ENCODE data around the gene RCSD1.
"Not testable (repeated sequence)": the region's sequence is repeated elsewhere in the genome, so short reads cannot be mapped to it uniquely, and the experiment has no call there.

RCSD1 gene

GRCh38 chr1:167734227-167734626, 104.2 kb downstream of the RCSD1 start:
- Histone ChIP-seq H3K27me3 (replicated peaks; ENCODE audit: control insufficient read depth, insufficient read depth, low read length, poor library complexity, severe bottlenecking) (no peaks in the 10 kb centered on the region), H3K4me1 (ENCODE audit: control insufficient read depth, insufficient read depth, low read length, poor library complexity, severe bottlenecking) (no peaks in the 10 kb centered on the region), H3K4me3 (ENCODE audit: insufficient read depth, low read depth, low read length, poor library complexity, severe bottlenecking) (no peak overlapping the region), H3K27ac (ENCODE audit: insufficient read depth, low read length, poor library complexity, severe bottlenecking) (no peak overlapping the region), H3K36me3 (ENCODE audit: control insufficient read depth, insufficient read depth, low read length) (no peaks in the 10 kb centered on the region), H3K9me3 (ENCODE audit: control insufficient read depth, low read length) (no peaks in the 10 kb centered on the region)
- no peak for DNase-seq

GRCh38 chr1:167734841-167735240, 104.8 kb downstream of the RCSD1 start:
- H3K36me3 ChIP-seq (ENCODE audit: control insufficient read depth, insufficient read depth, low read length), result no peaks in the 10 kb centered on the region
- DNase-seq, result no peak

GRCh38 chr1:167737169-167737568, 107.1 kb downstream of the RCSD1 start:
- Histone ChIP-seq H3K9me3 (ENCODE audit: control insufficient read depth, low read length) (no peaks in the 10 kb centered on the region), H3K4me3 (ENCODE audit: insufficient read depth, low read depth, low read length, poor library complexity, severe bottlenecking) (no peak overlapping the region), H3K27ac (ENCODE audit: insufficient read depth, low read length, poor library complexity, severe bottlenecking) (no peak overlapping the region), H3K4me1 (ENCODE audit: control insufficient read depth, insufficient read depth, low read length, poor library complexity, severe bottlenecking) (no peaks in the 10 kb centered on the region), H3K36me3 (ENCODE audit: control insufficient read depth, insufficient read depth, low read length) (no peaks in the 10 kb centered on the region), H3K27me3 (replicated peaks; ENCODE audit: control insufficient read depth, insufficient read depth, low read length, poor library complexity, severe bottlenecking) (no peaks in the 10 kb centered on the region)
- DNase-seq, result no peak

More at GRCh38 chr1:167734841-167735240, 104.8 kb downstream of the RCSD1 start:
- Histone ChIP-seq H3K27me3 (replicated peaks; ENCODE audit: control insufficient read depth, insufficient read depth, low read length, poor library complexity, severe bottlenecking) (no peaks in the 10 kb centered on the region), H3K4me3 (ENCODE audit: insufficient read depth, low read depth, low read length, poor library complexity, severe bottlenecking) (no peak overlapping the region), H3K4me1 (ENCODE audit: control insufficient read depth, insufficient read depth, low read length, poor library complexity, severe bottlenecking) (no peaks in the 10 kb centered on the region), H3K27ac (ENCODE audit: insufficient read depth, low read length, poor library complexity, severe bottlenecking) (no peak overlapping the region), H3K9me3 (ENCODE audit: control insufficient read depth, low read length) (no peaks in the 10 kb centered on the region)

GRCh38 chr1:167738158-167738557, 108.1 kb downstream of the RCSD1 start:
- Histone ChIP-seq H3K27me3 (replicated peaks; ENCODE audit: control insufficient read depth, insufficient read depth, low read length, poor library complexity, severe bottlenecking) (no peaks in the 10 kb centered on the region), H3K36me3 (ENCODE audit: control insufficient read depth, insufficient read depth, low read length) (no peaks in the 10 kb centered on the region), H3K4me1 (ENCODE audit: control insufficient read depth, insufficient read depth, low read length, poor library complexity, severe bottlenecking) (no peaks in the 10 kb centered on the region), H3K4me3 (ENCODE audit: insufficient read depth, low read depth, low read length, poor library complexity, severe bottlenecking) (no peak overlapping the region), H3K9me3 (ENCODE audit: control insufficient read depth, low read length) (no peaks in the 10 kb centered on the region), H3K27ac (ENCODE audit: insufficient read depth, low read length, poor library complexity, severe bottlenecking) (no peak overlapping the region)
- no peak for DNase-seq

- no peak overlapping the region for H3K4me3 ChIP-seq (ENCODE audit: insufficient read depth, low read depth, low read length, poor library complexity, severe bottlenecking)
- no peaks in the 10 kb centered on the region for H3K36me3 ChIP-seq (ENCODE audit: control insufficient read depth, insufficient read depth, low read length)
- no peaks in the 10 kb centered on the region for H3K9me3 ChIP-seq (ENCODE audit: control insufficient read depth, low read length)
- no peaks in the 10 kb centered on the region for H3K27me3 ChIP-seq (replicated peaks; ENCODE audit: control insufficient read depth, insufficient read depth, low read length, poor library complexity, severe bottlenecking)
- H3K27ac ChIP-seq (ENCODE audit: insufficient read depth, low read length, poor library complexity, severe bottlenecking), result no peak overlapping the region
- no peak for DNase-seq
- no peaks in the 10 kb centered on the region for H3K4me1 ChIP-seq (ENCODE audit: control insufficient read depth, insufficient read depth, low read length, poor library complexity, severe bottlenecking)
Observed at GRCh38 chr1:167739752-167740151, 109.7 kb downstream of the RCSD1 start.

GRCh38 chr1:167741103-167741502, 111.1 kb downstream of the RCSD1 start:
- H3K4me3 ChIP-seq (ENCODE audit: insufficient read depth, low read depth, low read length, poor library complexity, severe bottlenecking); H3K27me3 ChIP-seq (replicated peaks; ENCODE audit: control insufficient read depth, insufficient read depth, low read length, poor library complexity, severe bottlenecking); H3K27ac ChIP-seq (ENCODE audit: insufficient read depth, low read length, poor library complexity, severe bottlenecking); H3K9me3 ChIP-seq (ENCODE audit: control insufficient read depth, low read length); DNase-seq; H3K36me3 ChIP-seq (ENCODE audit: control insufficient read depth, insufficient read depth, low read length); H3K4me1 ChIP-seq (ENCODE audit: control insufficient read depth, insufficient read depth, low read length, poor library complexity, severe bottlenecking): not testable (repeated sequence)

GRCh38 chr1:167742392-167743057, 112.5 kb downstream of the RCSD1 start:
- not testable (repeated sequence) for H3K4me1 ChIP-seq (ENCODE audit: control insufficient read depth, insufficient read depth, low read length, poor library complexity, severe bottlenecking); H3K4me3 ChIP-seq (ENCODE audit: insufficient read depth, low read depth, low read length, poor library complexity, severe bottlenecking); H3K36me3 ChIP-seq (ENCODE audit: control insufficient read depth, insufficient read depth, low read length); DNase-seq; H3K27me3 ChIP-seq (replicated peaks; ENCODE audit: control insufficient read depth, insufficient read depth, low read length, poor library complexity, severe bottlenecking); H3K27ac ChIP-seq (ENCODE audit: insufficient read depth, low read length, poor library complexity, severe bottlenecking); H3K9me3 ChIP-seq (ENCODE audit: control insufficient read depth, low read length)

GRCh38 chr1:167744901-167745300, 114.9 kb downstream of the RCSD1 start:
- no peaks in the 10 kb centered on the region for H3K4me1 ChIP-seq (ENCODE audit: control insufficient read depth, insufficient read depth, low read length, poor library complexity, severe bottlenecking)
- H3K36me3 ChIP-seq (ENCODE audit: control insufficient read depth, insufficient read depth, low read length), result no peaks in the 10 kb centered on the region
- H3K4me3 ChIP-seq (ENCODE audit: insufficient read depth, low read depth, low read length, poor library complexity, severe bottlenecking), result no peak overlapping the region
- no peak for DNase-seq
- H3K27ac ChIP-seq (ENCODE audit: insufficient read depth, low read length, poor library complexity, severe bottlenecking), result no peak overlapping the region
- no peaks in the 10 kb centered on the region for H3K27me3 ChIP-seq (replicated peaks; ENCODE audit: control insufficient read depth, insufficient read depth, low read length, poor library complexity, severe bottlenecking)
- H3K9me3 ChIP-seq (ENCODE audit: control insufficient read depth, low read length), result no peaks in the 10 kb centered on the region

- Histone ChIP-seq H3K4me1 (ENCODE audit: control insufficient read depth, insufficient read depth, low read length, poor library complexity, severe bottlenecking) (no peaks in the 10 kb centered on the region), H3K27ac (ENCODE audit: insufficient read depth, low read length, poor library complexity, severe bottlenecking) (no peak overlapping the region)
- no peak for DNase-seq
Observed at GRCh38 chr1:167746013-167746672, 116.1 kb downstream of the RCSD1 start.

GRCh38 chr1:167746988-167747655, 117.1 kb downstream of the RCSD1 start:
- no peaks in the 10 kb centered on the region for H3K27me3 ChIP-seq (replicated peaks; ENCODE audit: control insufficient read depth, insufficient read depth, low read length, poor library complexity, severe bottlenecking)
- no peaks in the 10 kb centered on the region for H3K36me3 ChIP-seq (ENCODE audit: control insufficient read depth, insufficient read depth, low read length)
- no peak for DNase-seq
- H3K27ac ChIP-seq (ENCODE audit: insufficient read depth, low read length, poor library complexity, severe bottlenecking), result no peak overlapping the region
- H3K9me3 ChIP-seq (ENCODE audit: control insufficient read depth, low read length), result no peaks in the 10 kb centered on the region
- no peaks in the 10 kb centered on the region for H3K4me1 ChIP-seq (ENCODE audit: control insufficient read depth, insufficient read depth, low read length, poor library complexity, severe bottlenecking)
- no peak overlapping the region for H3K4me3 ChIP-seq (ENCODE audit: insufficient read depth, low read depth, low read length, poor library complexity, severe bottlenecking)

More at GRCh38 chr1:167746013-167746672, 116.1 kb downstream of the RCSD1 start:
- no peaks in the 10 kb centered on the region for H3K36me3 ChIP-seq (ENCODE audit: control insufficient read depth, insufficient read depth, low read length)
- H3K4me3 ChIP-seq (ENCODE audit: insufficient read depth, low read depth, low read length, poor library complexity, severe bottlenecking), result no peak overlapping the region
- H3K9me3 ChIP-seq (ENCODE audit: control insufficient read depth, low read length), result no peaks in the 10 kb centered on the region
- no peaks in the 10 kb centered on the region for H3K27me3 ChIP-seq (replicated peaks; ENCODE audit: control insufficient read depth, insufficient read depth, low read length, poor library complexity, severe bottlenecking)
